Osteoblast (primary cell): ENCODE measurements around the gene ILF2. TPM values are rescaled to one million over a fixed set of nuclear protein-coding genes. Genes with fewer than 3 reads are reported as not detected.

Source experiments
- DNase-seq: peaks from one replicate; pipeline ENCODE4 v3.0.0; 2011; ENCODE audit warnings: low spot score, mixed read lengths; ENCODE audit not compliant: insufficient read length; ENCODE audit errors: missing footprints
- H2AFZ ChIP-seq: 2 replicates; pipeline ENCODE4 v1.6.0; 2011; ENCODE audit warnings: mild to moderate bottlenecking, low read length
- H3K27ac ChIP-seq: 2 replicates; pipeline ENCODE4 v1.5.1; 2011; ENCODE audit warnings: mild to moderate bottlenecking, low read depth, low read length, moderate library complexity
- H3K27me3 ChIP-seq: 2 replicates; pipeline ENCODE4 v1.6.0; 2012; ENCODE audit warnings: mild to moderate bottlenecking, control low read depth, inconsistent platforms, low read length, moderate library complexity; ENCODE audit not compliant: insufficient read depth
- H3K36me3 ChIP-seq: 2 replicates; pipeline ENCODE4 v1.5.1; 2011; ENCODE audit warnings: mild to moderate bottlenecking, low read length, control low read depth, moderate library complexity; ENCODE audit not compliant: insufficient read depth
- H3K4me1 ChIP-seq: 2 replicates; pipeline ENCODE4 v1.5.1; 2011; ENCODE audit warnings: mild to moderate bottlenecking, low read length, control low read depth, moderate library complexity; ENCODE audit not compliant: insufficient read depth
- H3K4me2 ChIP-seq: 2 replicates; pipeline ENCODE4 v1.6.0; 2011; ENCODE audit warnings: mild to moderate bottlenecking, low read length; ENCODE audit not compliant: insufficient read depth
- H3K4me3 ChIP-seq: fragments of 200-600 bp; sonication (generic); 3 replicates; pipeline ENCODE4 v1.5.1; 2012; ENCODE audit warnings: mild to moderate bottlenecking, low read length, inconsistent platforms; ENCODE audit not compliant: insufficient read depth
- H3K79me2 ChIP-seq: 2 replicates; pipeline ENCODE4 v1.6.0; 2012; ENCODE audit warnings: mild to moderate bottlenecking, low read length, control low read depth, inconsistent platforms; ENCODE audit not compliant: insufficient read depth
- H3K9me3 ChIP-seq: 2 replicates; pipeline ENCODE4 v1.5.1; 2011; ENCODE audit warnings: low read depth, low read length, control low read depth
- H4K20me1 ChIP-seq: 2 replicates; pipeline ENCODE4 v1.6.0; 2012; ENCODE audit warnings: mild to moderate bottlenecking, low read length, control low read depth; ENCODE audit not compliant: insufficient read depth
- total RNA-seq: library from RNA; depleted of rRNA; stranded (reverse); fragments of >200 nt; gene quantifications from 2 replicates; pipeline ENCODE4 v1.2.3, GENCODE V29; 2012
- TF ChIP-seq, protein P1 (sequence below): IDR thresholded peaks from 2 replicates; pipeline ENCODE4 v1.5.1; 2011; ENCODE audit warnings: mild to moderate bottlenecking, low read depth, low read length, moderate library complexity; ENCODE audit errors: extremely low read depth

Gene ILF2
- total RNA-seq, 1 donor, result 130 TPM

DNA sequence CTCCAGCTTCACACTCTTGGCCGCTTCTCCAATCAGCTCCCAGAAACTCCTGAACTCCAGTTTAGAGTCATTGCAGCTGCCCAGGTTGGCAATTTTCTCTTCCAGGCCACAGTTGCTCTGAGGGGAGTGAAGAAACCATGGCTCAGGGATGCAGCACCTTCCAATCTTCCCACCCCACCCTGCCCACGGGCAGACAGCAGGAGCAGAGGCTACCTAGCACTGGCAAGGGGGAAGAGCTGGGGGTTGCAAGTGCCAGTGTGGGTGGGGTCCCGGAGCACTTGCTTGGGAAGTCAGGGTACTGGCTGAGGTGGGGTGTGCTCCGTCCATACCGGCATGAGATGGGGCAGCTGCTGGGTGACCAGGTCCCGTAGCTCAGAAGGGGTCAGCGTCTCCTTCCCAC is 55.9 kb downstream of the ILF2 start:
- no peaks in the 10 kb centered on the region for H3K27me3 ChIP-seq
- no peak overlapping the region for H3K4me3 ChIP-seq
- TF ChIP-seq, protein P1, sequence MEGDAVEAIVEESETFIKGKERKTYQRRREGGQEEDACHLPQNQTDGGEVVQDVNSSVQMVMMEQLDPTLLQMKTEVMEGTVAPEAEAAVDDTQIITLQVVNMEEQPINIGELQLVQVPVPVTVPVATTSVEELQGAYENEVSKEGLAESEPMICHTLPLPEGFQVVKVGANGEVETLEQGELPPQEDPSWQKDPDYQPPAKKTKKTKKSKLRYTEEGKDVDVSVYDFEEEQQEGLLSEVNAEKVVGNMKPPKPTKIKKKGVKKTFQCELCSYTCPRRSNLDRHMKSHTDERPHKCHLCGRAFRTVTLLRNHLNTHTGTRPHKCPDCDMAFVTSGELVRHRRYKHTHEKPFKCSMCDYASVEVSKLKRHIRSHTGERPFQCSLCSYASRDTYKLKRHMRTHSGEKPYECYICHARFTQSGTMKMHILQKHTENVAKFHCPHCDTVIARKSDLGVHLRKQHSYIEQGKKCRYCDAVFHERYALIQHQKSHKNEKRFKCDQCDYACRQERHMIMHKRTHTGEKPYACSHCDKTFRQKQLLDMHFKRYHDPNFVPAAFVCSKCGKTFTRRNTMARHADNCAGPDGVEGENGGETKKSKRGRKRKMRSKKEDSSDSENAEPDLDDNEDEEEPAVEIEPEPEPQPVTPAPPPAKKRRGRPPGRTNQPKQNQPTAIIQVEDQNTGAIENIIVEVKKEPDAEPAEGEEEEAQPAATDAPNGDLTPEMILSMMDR, result no peak
- no peaks in the 10 kb centered on the region for H3K9me3 ChIP-seq
- H3K4me1 ChIP-seq, result peaks cover 29% of the 10 kb centered on the region
- H4K20me1 ChIP-seq, result peaks cover 18% of the 10 kb centered on the region
- H3K27ac ChIP-seq, result no peak overlapping the region
- peaks cover 35% of the 10 kb centered on the region for H3K79me2 ChIP-seq
- peaks cover 19% of the 10 kb centered on the region for H3K36me3 ChIP-seq
- H3K4me2 ChIP-seq, result no peak overlapping the region
- no peak overlapping the region for H2AFZ ChIP-seq
- no peak for DNase-seq

DNA sequence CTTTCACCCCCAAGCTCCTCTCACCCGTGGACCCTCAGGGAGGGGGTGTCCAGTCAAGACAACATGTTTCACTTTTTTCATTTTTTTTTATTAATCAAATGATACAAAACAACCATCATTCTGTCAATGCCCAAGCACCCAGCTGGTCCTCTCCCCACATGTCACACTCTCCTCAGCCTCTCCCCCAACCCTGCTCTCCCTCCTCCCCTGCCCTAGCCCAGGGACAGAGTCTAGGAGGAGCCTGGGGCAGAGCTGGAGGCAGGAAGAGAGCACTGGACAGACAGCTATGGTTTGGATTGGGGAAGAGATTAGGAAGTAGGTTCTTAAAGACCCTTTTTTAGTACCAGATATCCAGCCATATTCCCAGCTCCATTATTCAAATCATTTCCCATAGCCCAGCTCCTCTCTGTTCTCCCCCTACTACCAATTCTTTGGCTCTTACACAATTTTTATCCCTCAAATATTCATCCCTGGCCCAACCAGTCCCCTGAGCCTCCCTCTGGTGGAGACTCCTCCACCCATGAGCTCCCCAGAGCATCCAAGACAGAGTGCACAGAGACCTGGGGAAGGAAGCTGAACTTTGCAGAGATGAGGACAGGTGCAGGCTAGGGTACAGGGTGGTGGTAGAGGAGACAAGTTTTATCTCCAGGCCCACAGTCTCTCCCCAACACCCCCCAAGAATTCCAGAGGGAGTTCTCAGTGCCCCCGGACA is 56.4 kb downstream of the ILF2 start:
- TF ChIP-seq, protein P1, result no peak
- Histone ChIP-seq H3K27ac (no peak overlapping the region), H3K4me3 (no peak overlapping the region), H3K36me3 (peaks cover 13% of the 10 kb centered on the region), H3K4me1 (peaks cover 34% of the 10 kb centered on the region), H3K4me2 (no peak overlapping the region), H3K79me2 (peaks cover 39% of the 10 kb centered on the region), H2AFZ (peak overlapping the region; percentile 14), H3K27me3 (no peaks in the 10 kb centered on the region), H3K9me3 (no peaks in the 10 kb centered on the region), H4K20me1 (peaks cover 18% of the 10 kb centered on the region)
- peak; percentile 63 for DNase-seq

DNA sequence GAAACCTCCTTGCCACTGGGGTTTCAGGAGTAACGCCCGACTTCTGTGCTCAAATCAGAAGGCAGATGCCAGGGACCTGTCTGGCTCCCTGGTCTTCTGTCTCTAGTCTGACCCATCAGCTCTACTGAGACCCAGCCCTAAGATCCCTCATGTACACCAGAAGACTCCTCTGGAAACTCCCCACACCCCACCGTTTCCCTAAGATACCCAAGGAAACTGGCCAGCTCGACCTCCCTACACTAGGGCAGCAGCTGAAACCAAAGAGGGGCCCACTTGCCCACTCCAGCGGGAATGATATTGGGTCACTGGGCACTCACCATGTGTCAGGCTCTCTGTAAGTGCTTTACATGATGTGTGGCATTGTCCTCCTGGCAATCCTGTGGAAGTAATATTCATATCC is 57.4 kb downstream of the ILF2 start:
- Histone ChIP-seq H3K79me2 (peaks cover 48% of the 10 kb centered on the region), H3K4me1 (peaks cover 43% of the 10 kb centered on the region), H2AFZ (peak overlapping the region; percentile 60), H3K27ac (no peak overlapping the region), H3K27me3 (no peaks in the 10 kb centered on the region), H4K20me1 (peaks cover 18% of the 10 kb centered on the region), H3K4me2 (peak overlapping the region; percentile 91), H3K4me3 (peak overlapping the region; percentile 88), H3K9me3 (no peaks in the 10 kb centered on the region), H3K36me3 (peaks cover 4% of the 10 kb centered on the region)
- peak; percentile 81 for DNase-seq
- TF ChIP-seq, protein P1, result no peak

- H3K79me2 ChIP-seq, result peaks cover 54% of the 10 kb centered on the region
Measured at GRCh38 chr1:153612755-153613331, 58.0 kb downstream of the ILF2 start, which contains the start of gene S100A16. S100A16 (minus strand) TSS chr1:153613137; CDS start chr1:153608151, 4,986 bp downstream.

More at GRCh38 chr1:153612755-153613331, 58.0 kb downstream of the ILF2 start, which contains the start of gene S100A16:
- DNase-seq, result peak; percentile 98
- peaks cover 46% of the 10 kb centered on the region for H3K4me1 ChIP-seq
- H3K4me3 ChIP-seq, result peak within 1 kb of the TSS; percentile 88
- TF ChIP-seq, protein P1, result no peak
- H3K27me3 ChIP-seq, result no peaks in the 10 kb centered on the region
- H3K4me2 ChIP-seq, result peak within 1 kb of the TSS; percentile 91
- H3K27ac ChIP-seq, result peak within 1 kb of the TSS; percentile 78
- no peaks in the 10 kb centered on the region for H3K9me3 ChIP-seq
- H3K36me3 ChIP-seq, result peaks cover 2% of the 10 kb centered on the region
- H2AFZ ChIP-seq, result peak within 1 kb of the TSS; percentile 60
- peaks cover 18% of the 10 kb centered on the region for H4K20me1 ChIP-seq
